CD14-positive monocyte (primary cell): ENCODE data around the gene QSOX1. TPM values are rescaled to one million over a fixed set of nuclear protein-coding genes. Genes with fewer than 3 reads are reported as not detected.

ENCODE experiments used
- DNase-seq, 3 donors: peaks; one replicate each; pipeline ENCODE4 v3.0.0-alpha.2; 2011 to 2022
- H2AFZ ChIP-seq: 2 replicates; pipeline ENCODE4 v1.6.0; 2012; ENCODE audit warnings: mild to moderate bottlenecking, low read depth, low read length, inconsistent platforms; ENCODE audit not compliant: insufficient read depth, poor library complexity, severe bottlenecking
- H3K27ac ChIP-seq, 2 donors: 1 replicate in 1 of 2; 2 replicates in 1 of 2; pipeline ENCODE4 v1.5.1; 2012 to 2013; ENCODE audit warnings: low read length in 2 of 2, control low read depth in 1 of 2, inconsistent platforms in 1 of 2, low read depth in 1 of 2, mild to moderate bottlenecking in 1 of 2
- H3K27me3 ChIP-seq, 2 donors: one replicate each; pipeline versions ENCODE4 v1.6.0 to v1.6.1; 2011 to 2013; ENCODE audit warnings: low read length in 2 of 2; ENCODE audit not compliant: control insufficient read depth in 2 of 2, insufficient read depth in 2 of 2
- H3K36me3 ChIP-seq, 2 donors: replicated peaks in 1 of 2; 1 replicate in 1 of 2; 2 replicates in 1 of 2; pipeline versions ENCODE4 v1.5.1 to v1.6.1; 2012 to 2013; ENCODE audit warnings: low read length in 2 of 2, control low read depth in 1 of 2, inconsistent platforms in 1 of 2, mild to moderate bottlenecking in 1 of 2; ENCODE audit not compliant: insufficient read depth in 2 of 2, control insufficient read depth in 1 of 2
- H3K4me1 ChIP-seq, 2 donors: 1 replicate in 1 of 2; 2 replicates in 1 of 2; pipeline versions ENCODE4 v1.5.1 to v1.6.1; 2012 to 2013; ENCODE audit warnings: low read length in 2 of 2, control low read depth in 1 of 2, inconsistent platforms in 1 of 2, mild to moderate bottlenecking in 1 of 2, moderate library complexity in 1 of 2; ENCODE audit not compliant: insufficient read depth in 2 of 2, control insufficient read depth in 1 of 2
- H3K4me2 ChIP-seq: replicated peaks from 2 replicates; pipeline ENCODE3; 2012; ENCODE audit warnings: low read length, moderate library complexity, mild to moderate bottlenecking; ENCODE audit not compliant: poor library complexity, severe bottlenecking; ENCODE audit errors: extremely low read depth
- H3K4me3 ChIP-seq, 3 experiments: fragments of 200-600 bp in 1 of 3; sonication (generic) in 1 of 3; replicated peaks in 1 of 3; 1 replicate in 2 of 3; 2 replicates in 1 of 3; pipeline ENCODE4 v1.5.1; 2011 to 2013; ENCODE audit warnings: low read length in 3 of 3, mild to moderate bottlenecking in 3 of 3, control low read depth in 2 of 3, low read depth in 2 of 3, inconsistent platforms in 1 of 3, moderate library complexity in 1 of 3
- H3K79me2 ChIP-seq: 2 replicates; pipeline ENCODE4 v1.6.0; 2012; ENCODE audit warnings: mild to moderate bottlenecking, control low read depth, inconsistent platforms, low read length, moderate library complexity; ENCODE audit not compliant: insufficient read depth
- H3K9ac ChIP-seq: 2 replicates; pipeline ENCODE4 v1.6.0; 2017; ENCODE audit warnings: low read length, mild to moderate bottlenecking; ENCODE audit not compliant: insufficient read depth, poor library complexity, severe bottlenecking
- H3K9me3 ChIP-seq, 2 donors: replicated peaks in 1 of 2; 1 replicate in 1 of 2; 2 replicates in 1 of 2; pipeline versions ENCODE4 v1.5.1 to v1.6.1; 2012 to 2013; ENCODE audit warnings: low read length in 2 of 2, control low read depth in 1 of 2; ENCODE audit not compliant: control insufficient read depth in 1 of 2, insufficient read depth in 1 of 2
- H4K20me1 ChIP-seq: 2 replicates; pipeline ENCODE4 v1.6.0; 2012; ENCODE audit warnings: mild to moderate bottlenecking, low read length, control low read depth, moderate library complexity; ENCODE audit not compliant: insufficient read depth
- H3K27ac Mint-ChIP-seq, 7 donors: one replicate each; pipeline ENCODE4 v1.8.0; 2020; ENCODE audit warnings: mild to moderate bottlenecking in 7 of 7, mixed read lengths in 7 of 7, moderate library complexity in 6 of 7, inconsistent platforms in 2 of 7
- H3K27me3 Mint-ChIP-seq, 3 donors: one replicate each; pipeline ENCODE4 v1.8.0; 2021 to 2022; ENCODE audit warnings: low read depth in 3 of 3, mild to moderate bottlenecking in 3 of 3, mixed read lengths in 3 of 3, moderate library complexity in 3 of 3, inconsistent platforms in 1 of 3
- H3K36me3 Mint-ChIP-seq, 2 donors: one replicate each; pipeline ENCODE4 v1.8.0; 2020; ENCODE audit warnings: mixed read lengths in 2 of 2, inconsistent platforms in 1 of 2, mild to moderate bottlenecking in 1 of 2
- H3K4me1 Mint-ChIP-seq: one replicate; pipeline ENCODE4 v1.8.0; 2020; ENCODE audit warnings: mild to moderate bottlenecking, mixed read lengths
- H3K4me3 Mint-ChIP-seq, 2 donors: one replicate each; pipeline ENCODE4 v1.8.0; 2020; ENCODE audit warnings: mild to moderate bottlenecking in 2 of 2, mixed read lengths in 2 of 2, moderate library complexity in 1 of 2
- H3K9me3 Mint-ChIP-seq, 7 donors: one replicate each; pipeline ENCODE4 v1.8.0; 2020 to 2022; ENCODE audit warnings: mixed read lengths in 7 of 7, mild to moderate bottlenecking in 6 of 7, moderate library complexity in 6 of 7, inconsistent platforms in 2 of 7
- CTCF ChIP-seq: fragments of 200-600 bp; IDR thresholded peaks from one replicate; pipeline ENCODE4 v1.8.0; 2022; ENCODE audit warnings: antibody characterized with exemption, mild to moderate bottlenecking
- WGBS: methylation state at CpG from one replicate; pipeline ENCODE4 v1.1.5; 2013; ENCODE audit warnings: missing lambda C conversion rate; ENCODE audit not compliant: insufficient coverage; 5-methylcytosine and 5-hydroxymethylcytosine counted together
- intact Hi-C, 2 donors: fragments of 100-400 bp; cut with micrococcal nuclease; formaldehyde crosslinking; loops; one replicate each; pipeline versions ENCODE4 v1.15.0 to v1.15.1; 2023
- polyA plus RNA-seq, 3 donors: library from polyadenylated mRNA; depleted of rRNA in 1 of 3; unstranded in 2 of 3; stranded (reverse) in 1 of 3; fragments of 300-500 nt in 2 of 3; fragments of >200 nt in 1 of 3; fragmentation: Illumina TruSeq in 2 of 3; gene quantifications; 1 replicate in 2 of 3; 2 replicates in 1 of 3; pipeline ENCODE4 v1.2.3, GENCODE V29; 2012 to 2021

The QSOX1 gene
- polyA plus RNA-seq, 3 donors, result 34.5 to 86.5 (median 35.8) TPM

- H3K9ac ChIP-seq, result no peak overlapping the region
- H3K79me2 ChIP-seq, result peaks cover 15% of the 10 kb centered on the region
- no peak overlapping the region for H3K4me3 Mint-ChIP-seq
- peaks cover 68% of the 10 kb centered on the region for H4K20me1 ChIP-seq
- intact Hi-C loops, result loop anchor here (5.0 kb wide), 1 partner anchor 57 kb away; no protein-coding TSS in a partner anchor
- DNase-seq, result no peak
- no peaks in the 10 kb centered on the region for H3K9me3 Mint-ChIP-seq
- H3K27me3 ChIP-seq, result no peaks in the 10 kb centered on the region
- no peak for TF ChIP-seq CTCF
- H2AFZ ChIP-seq, result no peak overlapping the region
- no peaks in the 10 kb centered on the region for H3K9me3 ChIP-seq
- H3K36me3 Mint-ChIP-seq, result peaks cover 72 to 86% of the 10 kb centered on the region in 2 donors
- no peaks in the 10 kb centered on the region for H3K4me1 Mint-ChIP-seq
- no peaks in the 10 kb centered on the region for H3K4me1 ChIP-seq
- whole genome bisulfite sequencing, result 89% methylated on average over 7 of the region's 8 CpGs
- H3K4me2 ChIP-seq, result no peak overlapping the region
- peak overlapping the region in 1 of 7 donors; percentile 49 for H3K27ac Mint-ChIP-seq
- no peak overlapping the region for H3K4me3 ChIP-seq
- H3K27me3 Mint-ChIP-seq, result peaks cover 0 to 2% (median 0%) of the 10 kb centered on the region in 3 donors
- H3K36me3 ChIP-seq, result peaks cover 55 to 91% of the 10 kb centered on the region in 2 donors
- no peak overlapping the region for H3K27ac ChIP-seq
Observed at GRCh38 chr1:180173952-180174351, 19.3 kb downstream of the QSOX1 start.

GRCh38 chr1:180175291-180175690 lies 20.6 kb downstream of the QSOX1 start:
- intact Hi-C loops, result loop anchor here in 1 of 2 donors (5.0 kb wide), 1 partner anchor 68 kb away; no protein-coding TSS in a partner anchor
- peaks cover 3% of the 10 kb centered on the region for H3K79me2 ChIP-seq
- no peak overlapping the region for H3K27ac ChIP-seq
- H3K27me3 ChIP-seq, result no peaks in the 10 kb centered on the region
- H3K36me3 ChIP-seq, result peaks cover 55 to 90% of the 10 kb centered on the region in 2 donors
- H3K9me3 ChIP-seq, result no peaks in the 10 kb centered on the region
- H3K27ac Mint-ChIP-seq, result peak overlapping the region in 1 of 7 donors; percentile 3
- no peaks in the 10 kb centered on the region for H3K4me1 Mint-ChIP-seq
- no peak overlapping the region for H3K4me3 Mint-ChIP-seq
- H3K9ac ChIP-seq, result no peak overlapping the region
- H3K9me3 Mint-ChIP-seq, result no peaks in the 10 kb centered on the region
- peaks cover 70 to 86% of the 10 kb centered on the region in 2 donors for H3K36me3 Mint-ChIP-seq
- peaks cover 60% of the 10 kb centered on the region for H4K20me1 ChIP-seq
- no peak overlapping the region for H3K4me3 ChIP-seq
- 86% methylated on average over 1 of the region's 9 CpGs for WGBS
- no peaks in the 10 kb centered on the region for H3K4me1 ChIP-seq
- H3K27me3 Mint-ChIP-seq, result peaks cover 0 to 2% (median 0%) of the 10 kb centered on the region in 3 donors
- H3K4me2 ChIP-seq, result no peak overlapping the region
- no peak overlapping the region for H2AFZ ChIP-seq
- TF ChIP-seq CTCF, result no peak
- DNase-seq, result no peak
